K562 (cell line): Measurements from ENCODE around the gene ADAMTS6. TPM values are rescaled to one million over a fixed set of nuclear protein-coding genes. Genes with fewer than 3 reads are reported as not detected.

Experiments used
- ATAC-seq: fragments of 200-7000 bp; cut with Tn5 transposase; 3 replicates; pipeline ENCODE4 v1.9.1; 2020; ENCODE audit warnings: moderate library complexity
- BruUV-seq: library from RNA; stranded (reverse); fragments of 400-500 nt; replicated peaks from 2 replicates; lab custom pipeline; 2021; lab: Mats Ljungman, UMichigan
- CTCF ChIA-PET: fragments of 300-600 bp; formaldehyde crosslinking; extraction: SDS; loops from one replicate; lab custom pipeline; 2021; ENCODE audit warnings: low intra/inter-chr PET ratio; lab: Yijun Ruan, JAX
- POLR2A ChIA-PET: fragments of 300-600, 350-650 bp; sonication (Branson Sonifier 250); formaldehyde crosslinking; extraction: SDS; loops from one replicate; lab custom pipeline; 2021; ENCODE audit warnings: antibody characterized with exemption, inconsistent platforms; lab: Yijun Ruan, JAX
- DNase-seq, 4 experiments: peaks; one replicate each; pipeline versions ENCODE4 v3.0.0 to v3.0.0-alpha.2; 2011 to 2018; ENCODE audit warnings: low spot score in 3 of 4, mixed read lengths in 3 of 4; ENCODE audit errors: extremely low read depth in 1 of 4
- FAIRE-seq: peaks from 2 replicates; lab custom pipeline; 2011; peaks lifted over from hg19 to GRCh38; lab: Jason Lieb, UNC
- H2AFZ ChIP-seq: 2 replicates; pipeline ENCODE4 v1.6.0; 2011; ENCODE audit warnings: low read depth, low read length, control low read depth, inconsistent platforms
- H3K27ac ChIP-seq: fragments of 200-600 bp; 3 replicates; pipeline ENCODE4 v1.8.0; 2011; ENCODE audit warnings: low read depth, mild to moderate bottlenecking, control low read depth, inconsistent platforms, low read length, moderate library complexity, mixed read lengths; ENCODE audit errors: extremely low read depth
- H3K27me3 ChIP-seq, 2 experiments: fragments of 300-600 bp in 1 of 2; 2 replicates in 1 of 2; 3 replicates in 1 of 2; pipeline versions ENCODE4 v1.6.0 to v1.8.0; 2011; ENCODE audit warnings: inconsistent platforms in 2 of 2, low read length in 2 of 2, mild to moderate bottlenecking in 1 of 2, mixed read lengths in 1 of 2, moderate library complexity in 1 of 2; ENCODE audit not compliant: control insufficient read depth in 2 of 2, insufficient read depth in 2 of 2
- H3K36me3 ChIP-seq: fragments of 300-600 bp; 3 replicates; pipeline ENCODE4 v1.8.0; 2011; ENCODE audit warnings: mild to moderate bottlenecking, low read length, inconsistent platforms; ENCODE audit not compliant: control insufficient read depth, insufficient read depth
- H3K4me1 ChIP-seq, 2 experiments: fragments of 200-600 bp in 1 of 2; replicated peaks in 1 of 2; 2 replicates in 1 of 2; 3 replicates in 1 of 2; pipeline versions ENCODE4 v1.5.1 to v1.8.0; 2011; ENCODE audit warnings: inconsistent platforms in 2 of 2, low read length in 2 of 2, mild to moderate bottlenecking in 1 of 2, mixed read lengths in 1 of 2, moderate library complexity in 1 of 2; ENCODE audit not compliant: control insufficient read depth in 2 of 2, insufficient read depth in 2 of 2
- H3K4me2 ChIP-seq: 2 replicates; pipeline ENCODE4 v1.6.1; 2011; ENCODE audit warnings: low read length, control low read depth, inconsistent platforms, mixed read lengths; ENCODE audit not compliant: insufficient read depth
- H3K4me3 ChIP-seq: fragments of 200-600 bp; sonication (generic), shearing (Covaris generic); 2 replicates; pipeline ENCODE4 v1.5.1; 2016; ENCODE audit warnings: control low read depth, inconsistent platforms
- H3K79me2 ChIP-seq: fragments of 200-600 bp; 3 replicates; pipeline ENCODE4 v1.8.0; 2011; ENCODE audit warnings: low read length, inconsistent platforms; ENCODE audit not compliant: control insufficient read depth, insufficient read depth
- H3K9ac ChIP-seq, 2 experiments: 2 replicates each; pipeline versions ENCODE4 v1.6.0 to v1.6.1; 2011; ENCODE audit warnings: low read depth in 2 of 2, low read length in 2 of 2, control low read depth in 1 of 2, inconsistent platforms in 1 of 2, mild to moderate bottlenecking in 1 of 2, mixed read lengths in 1 of 2; ENCODE audit not compliant: insufficient read depth in 1 of 2
- H3K9me1 ChIP-seq: one replicate; pipeline ENCODE4 v1.6.0; 2011; ENCODE audit warnings: inconsistent platforms, mild to moderate bottlenecking, low read length, moderate library complexity; ENCODE audit not compliant: control insufficient read depth, insufficient read depth
- H3K9me3 ChIP-seq: replicated peaks from 2 replicates; pipeline ENCODE4 v1.5.1; 2011; ENCODE audit warnings: low read depth, low read length, inconsistent platforms; ENCODE audit not compliant: control insufficient read depth, insufficient read depth
- H4K20me1 ChIP-seq: replicated peaks from 2 replicates; pipeline ENCODE4 v1.6.1; 2011; ENCODE audit warnings: low read length, inconsistent platforms, mixed read lengths; ENCODE audit not compliant: control insufficient read depth, insufficient read depth
- CSDE1 ChIP-seq, 2 experiments: fragments of 450-650 bp; IDR thresholded peaks; 2 replicates each; pipeline ENCODE4 v1.6.1; 2016; ENCODE audit warnings: mild to moderate bottlenecking in 1 of 2
- ELK3 ChIP-seq: fragments of 450-650 bp; formaldehyde crosslinking; IDR thresholded peaks from 2 replicates; pipeline ENCODE4 v1.4.0; 2020; ENCODE audit warnings: mild to moderate bottlenecking
- HDAC2 ChIP-seq: fragments of 450-650 bp; IDR thresholded peaks from 2 replicates; pipeline ENCODE4 v1.6.1; 2016; ENCODE audit warnings: mild to moderate bottlenecking
- HEY1 ChIP-seq: fragments of 250-450 bp; sonication (Bioruptor Pico); IDR thresholded peaks from 2 replicates; pipeline ENCODE4 v1.5.0; 2020; ENCODE audit warnings: mild to moderate bottlenecking, moderate library complexity, borderline replicate concordance
- KLF16 ChIP-seq: IDR thresholded peaks from 2 replicates; pipeline ENCODE4 v1.6.1; 2016; ENCODE audit warnings: antibody characterized with exemption
- RNF219 ChIP-seq: fragments of 250-450 bp; sonication (Bioruptor Pico); IDR thresholded peaks from 2 replicates; pipeline ENCODE4 v1.5.0; 2022; ENCODE audit warnings: mild to moderate bottlenecking
- SAP30 ChIP-seq: fragments of 200-600 bp; sonication (generic); IDR thresholded peaks from 2 replicates; pipeline ENCODE4 v1.6.1; 2012; ENCODE audit warnings: borderline replicate concordance, low read depth, mild to moderate bottlenecking, moderate library complexity, low read length, control low read depth, inconsistent platforms; ENCODE audit not compliant: insufficient read depth, poor library complexity, severe bottlenecking
- SIN3A ChIP-seq, 2 experiments: fragments of 150-350 bp in 1 of 2; IDR thresholded peaks; 2 replicates each; pipeline ENCODE4 v1.6.1; 2011 to 2016; ENCODE audit warnings: borderline replicate concordance in 2 of 2, low read depth in 2 of 2, low read length in 2 of 2, mild to moderate bottlenecking in 2 of 2, moderate library complexity in 2 of 2; ENCODE audit not compliant: control insufficient read depth in 1 of 2
- ZKSCAN3 ChIP-seq: fragments of 250-450 bp; sonication (Bioruptor Pico); IDR thresholded peaks from 2 replicates; pipeline ENCODE4 v1.4.0; 2020
- ZNF212 ChIP-seq: fragments of 450-650 bp; formaldehyde crosslinking; IDR thresholded peaks from 2 replicates; pipeline ENCODE4 v1.4.0; 2020; ENCODE audit warnings: mild to moderate bottlenecking
- WGBS: fragments of 100-300 bp; shearing (Covaris generic); methylation state at CpG from one replicate; pipeline ENCODE4 v1.1.6; 2016; ENCODE audit warnings: low coverage, mixed read lengths; ENCODE audit not compliant: insufficient coverage; ENCODE audit errors: missing lambda C conversion rate; 5-methylcytosine and 5-hydroxymethylcytosine counted together
- in situ Hi-C: fragments of 300-500 bp; cut with MboI; formaldehyde crosslinking; loops from 4 replicates; pipeline ENCODE4 v1.15.0; 2018; ENCODE audit warnings: inconsistent platforms, mixed read lengths
- intact Hi-C: fragments of 100-400 bp; cut with micrococcal nuclease; formaldehyde crosslinking; loops from 2 replicates; pipeline ENCODE4 v1.14.2; 2022
- polyA plus RNA-seq, 8 experiments: library from polyadenylated mRNA; depleted of rRNA in 4 of 8; stranded (reverse) in 5 of 8; unstranded in 3 of 8; fragments of >200 nt; fragmentation: Nextera tagmentation in 2 of 8; fragmentation: Illumina TruSeq in 1 of 8; extraction: Ambion mirVana in 2 of 8; extraction: Trizol in 1 of 8; gene quantifications; 2 replicates each; pipeline versions ENCODE4 v1.2.1 to v1.2.3, GENCODE V29; 2011 to 2014; ENCODE audit warnings: inconsistent platforms in 1 of 8, missing spikeins in 1 of 8
- total RNA-seq, 7 experiments: library from RNA; depleted of rRNA in 6 of 7; stranded (reverse); fragments of >200 nt in 6 of 7; fragmentation: Illumina TruSeq in 2 of 7; extraction: Trizol in 2 of 7; gene quantifications; 2 replicates each; pipeline versions ENCODE4 v1.2.1 to v1.2.3, GENCODE V29; 2011 to 2021; ENCODE audit warnings: low replicate concordance in 1 of 7
- TF ChIP-seq, protein P1 (sequence below): fragments of 450-650 bp; IDR thresholded peaks from 2 replicates; pipeline ENCODE4 v1.6.1; 2016; ENCODE audit warnings: missing biosample characterization, missing genetic modification characterization

ADAMTS6 gene
- total and polyA plus RNA-seq, 9 of the 15 experiments (the other 6 are each of a cell fraction or from before 2014, with no cell fraction given), result 0.57 to 5.3 (median 1.5) TPM

DNA sequence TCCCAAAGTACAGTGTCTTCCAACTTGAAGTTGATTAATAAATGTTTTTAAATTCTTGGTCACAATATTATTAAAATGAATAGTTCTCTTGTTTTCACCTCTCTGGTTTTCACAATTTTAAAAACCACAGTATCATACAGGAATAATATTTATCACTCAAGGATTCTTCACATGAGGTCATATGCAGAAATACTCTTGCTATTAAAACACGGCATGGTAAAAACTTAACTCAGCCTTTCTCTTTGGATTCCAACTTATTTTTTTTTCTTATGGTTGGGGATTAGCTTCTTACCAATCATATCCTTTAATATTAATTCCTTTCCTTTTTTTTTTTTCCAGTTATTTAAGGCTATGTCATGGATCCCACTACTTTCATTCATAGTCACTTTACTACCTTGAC lies 289.4 kb downstream of the ADAMTS6 start:
- ATAC-seq, result no peak

More for the DNA sequence above, 289.4 kb downstream of the ADAMTS6 start:
- in situ Hi-C loops (no loop called here), intact Hi-C loops (no loop called here)
- H3K4me1 ChIP-seq, result no peaks in the 10 kb centered on the region
- H2AFZ ChIP-seq, result no peak overlapping the region
- no peak for FAIRE-seq
- no peaks in the 10 kb centered on the region for H3K9me1 ChIP-seq
- H3K27me3 ChIP-seq, result no peaks in the 10 kb centered on the region
- 20% methylated on average over 1 of the region's 1 CpG for WGBS
- no peak for TF ChIP-seq KLF16
- no peak for TF ChIP-seq HDAC2
- no peak for TF ChIP-seq ZKSCAN3
- TF ChIP-seq, protein P1, sequence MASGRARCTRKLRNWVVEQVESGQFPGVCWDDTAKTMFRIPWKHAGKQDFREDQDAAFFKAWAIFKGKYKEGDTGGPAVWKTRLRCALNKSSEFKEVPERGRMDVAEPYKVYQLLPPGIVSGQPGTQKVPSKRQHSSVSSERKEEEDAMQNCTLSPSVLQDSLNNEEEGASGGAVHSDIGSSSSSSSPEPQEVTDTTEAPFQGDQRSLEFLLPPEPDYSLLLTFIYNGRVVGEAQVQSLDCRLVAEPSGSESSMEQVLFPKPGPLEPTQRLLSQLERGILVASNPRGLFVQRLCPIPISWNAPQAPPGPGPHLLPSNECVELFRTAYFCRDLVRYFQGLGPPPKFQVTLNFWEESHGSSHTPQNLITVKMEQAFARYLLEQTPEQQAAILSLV (tag), result no peak
- no peak for TF ChIP-seq CSDE1 (IDR thresholded peaks at IDR 0.05)
- TF ChIP-seq HEY1 (CRISPR knock-in tag), result no peak
- no peak for TF ChIP-seq ELK3 (CRISPR knock-in tag)
- TF ChIP-seq RNF219, result no peak
- TF ChIP-seq ZNF212 (CRISPR knock-in tag), result no peak
- TF ChIP-seq SIN3A (IDR thresholded peaks at IDR 0.05; ENCODE audit: borderline replicate concordance in 2 of 2, control insufficient read depth in 1 of 2, low read depth in 2 of 2, low read length in 2 of 2), result no peak
- TF ChIP-seq SAP30, result no peak
- H3K79me2 ChIP-seq, result no peaks in the 10 kb centered on the region
- no peak overlapping the region for H3K9ac ChIP-seq
- H3K4me2 ChIP-seq, result no peak overlapping the region
- H3K27ac ChIP-seq, result no peak overlapping the region
- BruUV-seq, result no TSS peak
- H3K9me3 ChIP-seq, result no peaks in the 10 kb centered on the region
- H3K36me3 ChIP-seq, result no peaks in the 10 kb centered on the region
- CTCF ChIA-PET, result no interaction called here
- DNase-seq, result no peak
- no peak overlapping the region for H3K4me3 ChIP-seq
- H4K20me1 ChIP-seq, result no peaks in the 10 kb centered on the region
- POLR2A ChIA-PET, result no interaction called here
